ENCODE measurements around the gene PRR7. TPM values are rescaled to one million over a fixed set of nuclear protein-coding genes. Genes with fewer than 3 reads are reported as not detected.

The PRR7 gene
- total RNA-seq, 1 experiment from 2014 or later: 39.2 TPM

DNA sequence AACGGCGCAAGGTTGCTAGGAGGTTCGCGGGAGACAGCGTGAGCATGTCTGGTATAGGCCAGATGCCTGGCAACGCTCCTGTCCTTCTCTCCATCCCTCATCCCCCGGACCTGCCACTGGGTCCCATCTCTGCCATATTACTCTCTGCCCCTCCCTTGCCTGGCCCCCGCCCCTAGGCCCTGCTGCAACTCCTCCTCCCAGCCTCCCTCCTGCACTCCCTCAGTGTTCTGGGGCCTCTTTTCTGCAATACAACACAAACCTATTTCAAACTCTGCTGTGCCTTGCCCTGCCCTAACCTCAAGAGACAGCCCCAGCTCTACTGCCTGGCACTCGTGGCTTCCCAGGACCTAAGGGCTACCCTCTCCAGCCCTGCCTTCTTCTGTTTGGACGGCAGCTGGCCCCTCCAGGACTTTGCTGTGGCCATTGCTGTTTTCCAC lies 35.8 kb downstream of the PRR7 start:
- Histone ChIP-seq H3K9me3 (ENCODE audit: control insufficient read depth, insufficient read depth, low read depth, low read length) (no peaks in the 10 kb centered on the region), H3K27me3 (ENCODE audit: control insufficient read depth, insufficient read depth, low read length) (no peaks in the 10 kb centered on the region), H3K27ac (ENCODE audit: low read length) (no peak overlapping the region), H3K4me3 (ENCODE audit: low read depth in 2 of 2, low read length in 2 of 2) (no peak overlapping the region), H3K36me3 (ENCODE audit: control insufficient read depth, insufficient read depth, low read length) (no peaks in the 10 kb centered on the region; the same call in 1 of the 2 replicates), H3K4me1 (ENCODE audit: control insufficient read depth, insufficient read depth, low read length) (no peaks in the 10 kb centered on the region; the same call in 1 of the 2 replicates)
- TF ChIP-seq, protein P1, sequence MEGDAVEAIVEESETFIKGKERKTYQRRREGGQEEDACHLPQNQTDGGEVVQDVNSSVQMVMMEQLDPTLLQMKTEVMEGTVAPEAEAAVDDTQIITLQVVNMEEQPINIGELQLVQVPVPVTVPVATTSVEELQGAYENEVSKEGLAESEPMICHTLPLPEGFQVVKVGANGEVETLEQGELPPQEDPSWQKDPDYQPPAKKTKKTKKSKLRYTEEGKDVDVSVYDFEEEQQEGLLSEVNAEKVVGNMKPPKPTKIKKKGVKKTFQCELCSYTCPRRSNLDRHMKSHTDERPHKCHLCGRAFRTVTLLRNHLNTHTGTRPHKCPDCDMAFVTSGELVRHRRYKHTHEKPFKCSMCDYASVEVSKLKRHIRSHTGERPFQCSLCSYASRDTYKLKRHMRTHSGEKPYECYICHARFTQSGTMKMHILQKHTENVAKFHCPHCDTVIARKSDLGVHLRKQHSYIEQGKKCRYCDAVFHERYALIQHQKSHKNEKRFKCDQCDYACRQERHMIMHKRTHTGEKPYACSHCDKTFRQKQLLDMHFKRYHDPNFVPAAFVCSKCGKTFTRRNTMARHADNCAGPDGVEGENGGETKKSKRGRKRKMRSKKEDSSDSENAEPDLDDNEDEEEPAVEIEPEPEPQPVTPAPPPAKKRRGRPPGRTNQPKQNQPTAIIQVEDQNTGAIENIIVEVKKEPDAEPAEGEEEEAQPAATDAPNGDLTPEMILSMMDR (IDR thresholded peaks at IDR 0.05): no peak
- TF ChIP-seq POLR2AphosphoS5 (IDR thresholded peaks at IDR 0.05; ENCODE audit: low read depth, low read length): 0 out of 2 replicates have a peak, but pooled peaks have one; percentile 29
- DNase-seq (ENCODE audit: low read depth, low spot score): no peak
- POLR2A ChIA-PET: no interaction called here
- intact Hi-C loops (cut with micrococcal nuclease; ENCODE audit: unreplicated experiment) (no loop called here), in situ Hi-C loops (cut with HindIII; ENCODE audit: low pct_unique_long_range_greater_than_20kb, low sequenced_read_pairs) (no loop called here)
- CTCF ChIA-PET: interaction anchor here (0.9 kb wide), 1 partner anchor 19 kb away, joined by 5 read pairs; no protein-coding TSS in a partner anchor
- no TSS peak for BruUV-seq (replicated peaks)
- no peak for ATAC-seq

DNA sequence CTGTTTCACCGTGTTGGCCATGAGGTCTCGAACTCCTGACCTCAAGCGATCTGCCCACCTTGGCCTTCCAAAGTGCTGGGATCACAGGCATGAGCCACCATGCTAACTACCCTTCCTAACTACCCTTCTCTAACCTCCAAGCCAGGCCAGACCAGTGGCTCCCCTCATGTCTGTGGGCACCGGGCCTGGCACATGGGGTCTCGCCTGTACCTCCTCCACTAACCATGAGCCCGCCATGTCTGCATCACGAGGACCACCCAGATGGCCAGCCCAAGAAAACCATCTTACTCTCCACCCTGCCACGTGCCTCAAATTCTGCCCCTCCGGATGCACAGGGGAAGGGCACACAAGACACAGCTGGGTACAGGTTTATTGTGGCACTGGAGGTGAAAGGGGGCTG lies 36.4 kb downstream of the PRR7 start:
- DNase-seq (ENCODE audit: low read depth, low spot score) (no peak), ATAC-seq (no peak)
- Histone ChIP-seq H3K27me3 (ENCODE audit: control insufficient read depth, insufficient read depth, low read length) (no peaks in the 10 kb centered on the region), H3K4me3 (ENCODE audit: low read depth in 2 of 2, low read length in 2 of 2) (no peak overlapping the region), H3K9me3 (ENCODE audit: control insufficient read depth, insufficient read depth, low read depth, low read length) (no peaks in the 10 kb centered on the region), H3K4me1 (ENCODE audit: control insufficient read depth, insufficient read depth, low read length) (no peaks in the 10 kb centered on the region; the same call in 1 of the 2 replicates), H3K36me3 (ENCODE audit: control insufficient read depth, insufficient read depth, low read length) (peaks cover 3% of the 10 kb centered on the region; the same call in 1 of the 2 replicates), H3K27ac (ENCODE audit: low read length) (no peak overlapping the region)
- intact Hi-C loops (cut with micrococcal nuclease; ENCODE audit: unreplicated experiment): no loop called here
- in situ Hi-C loops (cut with HindIII; ENCODE audit: low pct_unique_long_range_greater_than_20kb, low sequenced_read_pairs): no loop called here
- TF ChIP-seq SIN3A (IDR thresholded peaks at IDR 0.05; ENCODE audit: borderline replicate concordance, insufficient read depth, low read depth, low read length) (no peak), POLR2AphosphoS5 (IDR thresholded peaks at IDR 0.05; ENCODE audit: low read depth, low read length) (no peak)
- BruUV-seq (replicated peaks): no TSS peak
- ChIA-PET POLR2A (no interaction called here), CTCF (no interaction called here)

DNA sequence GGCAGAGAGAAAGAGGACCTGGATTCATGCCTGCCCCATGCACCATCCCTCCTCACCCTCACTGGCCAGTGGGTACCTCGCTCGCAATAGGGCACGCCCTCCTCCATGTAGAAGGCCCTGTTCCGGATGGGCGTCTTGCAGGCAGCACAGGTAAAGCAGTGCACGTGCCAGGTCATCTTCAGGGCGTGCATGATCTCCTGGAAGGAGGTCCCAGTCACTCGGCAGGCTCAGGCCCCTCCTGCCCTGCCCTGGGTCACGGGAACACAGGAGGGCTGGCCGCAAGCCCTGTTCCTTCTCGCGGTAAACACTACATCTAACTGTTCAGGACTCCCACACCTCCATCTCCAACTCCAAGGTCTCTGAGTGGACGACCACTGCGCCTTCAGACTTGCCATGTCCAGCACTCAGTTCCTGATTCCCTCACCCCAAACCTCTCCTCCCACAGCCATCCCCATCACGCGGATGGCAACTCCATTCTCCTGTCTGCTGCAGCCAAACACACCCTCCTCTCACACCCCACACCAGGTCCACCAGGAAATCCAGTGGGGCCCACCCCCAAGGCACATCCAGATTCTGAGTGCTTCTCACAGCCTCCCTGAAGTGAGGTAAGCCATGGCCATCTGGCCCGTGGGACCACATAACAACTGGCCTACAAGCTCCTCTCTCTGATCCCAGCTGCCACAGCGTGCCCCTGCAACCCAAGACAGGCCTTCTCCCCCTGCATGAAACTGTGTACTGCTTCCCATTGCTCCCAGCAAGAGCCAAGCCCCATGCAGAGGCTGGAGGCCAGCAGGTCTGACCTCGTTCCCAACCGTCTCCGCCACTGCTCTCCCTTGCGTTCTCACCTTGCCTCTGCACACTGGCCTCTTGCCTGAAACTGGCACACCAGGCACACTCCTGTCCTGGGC lies 37.6 kb downstream of the PRR7 start:
- DNase-seq (ENCODE audit: low read depth, low spot score) (no peak), ATAC-seq (peak; percentile 28)
- Histone ChIP-seq H3K36me3 (ENCODE audit: control insufficient read depth, insufficient read depth, low read length) (peaks cover 3% of the 10 kb centered on the region; the same call in 1 of the 2 replicates), H3K27me3 (ENCODE audit: control insufficient read depth, insufficient read depth, low read length) (no peaks in the 10 kb centered on the region), H3K4me3 (ENCODE audit: low read depth in 2 of 2, low read length in 2 of 2) (no peak overlapping the region), H3K27ac (ENCODE audit: low read length) (no peak overlapping the region), H3K4me1 (ENCODE audit: control insufficient read depth, insufficient read depth, low read length) (no peaks in the 10 kb centered on the region), H3K9me3 (ENCODE audit: control insufficient read depth, insufficient read depth, low read depth, low read length) (no peaks in the 10 kb centered on the region)
- intact Hi-C loops (cut with micrococcal nuclease; ENCODE audit: unreplicated experiment): no loop called here
- ChIA-PET POLR2A (no interaction called here), CTCF (no interaction called here)
- TF ChIP-seq, protein P1 (IDR thresholded peaks at IDR 0.05): no peak
- TF ChIP-seq SIN3A (IDR thresholded peaks at IDR 0.05; ENCODE audit: borderline replicate concordance, insufficient read depth, low read depth, low read length): no peak
- TF ChIP-seq POLR2AphosphoS5 (IDR thresholded peaks at IDR 0.05; ENCODE audit: low read depth, low read length): peak; percentile 13; the same call in 1 of the 2 replicates
- BruUV-seq (replicated peaks): no TSS peak
- in situ Hi-C loops (cut with HindIII; ENCODE audit: low pct_unique_long_range_greater_than_20kb, low sequenced_read_pairs): no loop called here

Measured in Panc1 (cell line).